Midbrain (tissue), 1 donor: Measurements from ENCODE around the gene FST.

ENCODE experiments used
- DNase-seq: peaks from one replicate; lab custom pipeline; 2025; lab: John Stamatoyannopoulos, UW

Gene FST

DNA sequence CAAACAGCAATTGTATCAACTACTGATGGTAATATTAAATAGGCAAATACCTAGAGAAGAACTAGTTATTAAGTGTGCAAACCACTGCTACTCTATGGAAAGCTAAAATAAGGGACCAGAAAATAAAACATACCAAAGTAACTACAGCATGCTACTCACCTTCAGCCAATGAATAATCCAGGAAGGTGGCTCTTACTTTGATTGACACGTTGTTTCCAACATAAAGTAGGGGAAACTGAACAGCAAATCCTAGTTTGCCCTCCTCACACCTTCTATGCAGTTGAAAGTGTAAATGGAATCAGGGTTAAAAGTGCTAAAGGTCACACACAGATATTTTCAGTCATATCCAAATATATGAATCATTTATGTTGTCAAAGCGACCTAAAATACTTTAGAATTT, 5.1 kb upstream of the FST start:
- DNase-seq, result no peak

- no peak for DNase-seq
Measured at GRCh38 chr5:53476019-53476418, 4.4 kb upstream of the FST start.

DNA sequence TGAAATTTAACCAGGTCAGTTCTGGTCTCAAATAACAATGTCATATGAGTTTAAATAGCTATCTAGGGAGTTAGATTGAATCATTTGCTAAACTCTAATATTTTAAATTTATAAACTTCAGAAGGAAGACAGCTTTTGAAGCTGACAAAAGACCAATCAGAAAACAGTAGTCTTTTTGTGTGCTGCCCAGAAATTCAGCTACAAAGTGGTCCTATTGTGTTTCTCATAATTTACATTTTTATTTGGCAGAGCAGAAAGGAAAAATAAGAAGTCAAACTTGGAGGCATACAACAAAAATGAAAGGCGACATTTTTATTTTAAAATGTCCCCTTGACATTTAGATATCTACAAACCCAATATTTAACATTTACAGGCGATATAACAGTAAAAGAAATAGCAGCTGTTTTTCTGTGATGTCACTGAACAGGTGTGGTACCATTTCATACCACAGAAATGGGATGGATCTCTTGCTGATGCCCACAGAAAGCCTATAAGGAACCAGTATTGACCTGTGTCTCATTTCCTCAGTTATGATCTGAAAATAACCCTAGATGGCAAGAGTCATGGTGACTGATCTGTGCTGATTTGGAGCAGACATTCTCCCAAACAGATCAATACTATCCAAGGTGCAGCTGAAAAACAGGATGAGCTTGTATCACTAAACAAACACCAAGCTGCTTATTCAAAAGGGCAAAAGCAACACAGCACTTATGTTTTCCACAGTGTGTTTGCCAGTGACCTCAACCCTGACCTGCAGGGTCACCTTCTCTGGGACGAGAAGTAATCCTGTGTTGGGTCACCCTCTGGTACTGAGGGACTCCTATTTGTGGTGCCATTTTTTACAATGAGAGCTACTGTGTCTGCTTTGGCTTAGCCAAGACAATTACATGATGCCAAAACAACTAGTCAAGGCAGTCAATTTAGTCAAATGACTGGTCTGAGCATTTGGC, 3.6 kb upstream of the FST start:
- peak; percentile 38 for DNase-seq

DNA sequence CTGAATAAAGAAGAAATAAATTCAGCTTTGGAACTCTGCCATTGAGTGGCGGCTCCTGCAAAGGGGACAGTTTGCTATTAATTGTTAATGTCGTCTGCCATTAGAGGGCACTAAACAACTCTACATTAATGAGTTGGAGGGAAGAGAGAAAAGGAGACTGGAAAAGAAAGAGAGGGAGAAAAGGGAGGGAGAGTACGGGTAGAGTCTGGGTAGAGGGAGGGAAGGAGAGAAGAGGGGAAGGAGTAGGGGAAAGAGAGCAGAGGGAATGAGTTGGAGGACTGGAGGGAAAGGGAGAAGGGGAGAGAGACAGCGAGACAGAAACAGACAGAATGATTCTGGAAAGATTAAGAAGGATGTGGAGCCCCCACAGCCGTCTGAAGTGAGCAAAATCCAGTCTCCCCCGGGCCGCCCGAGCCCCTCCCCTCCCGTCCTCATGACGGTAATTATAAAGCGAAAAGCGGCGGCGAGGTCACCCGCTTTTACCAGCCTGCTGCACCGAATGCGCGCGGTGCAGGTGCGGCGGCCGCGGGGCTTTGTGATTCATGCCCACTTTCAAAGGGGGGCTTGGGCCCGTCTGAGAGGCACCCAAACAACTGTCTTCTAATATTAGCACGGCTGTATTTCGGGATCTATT, 1.9 kb upstream of the FST start:
- DNase-seq, result peak; percentile 67

- DNase-seq, result no peak
Measured at GRCh38 chr5:53479045-53479589, 1.3 kb upstream of the FST start.

GRCh38 chr5:53479590-53480415, 626 bp upstream of the FST start:
- no peak for DNase-seq

DNA sequence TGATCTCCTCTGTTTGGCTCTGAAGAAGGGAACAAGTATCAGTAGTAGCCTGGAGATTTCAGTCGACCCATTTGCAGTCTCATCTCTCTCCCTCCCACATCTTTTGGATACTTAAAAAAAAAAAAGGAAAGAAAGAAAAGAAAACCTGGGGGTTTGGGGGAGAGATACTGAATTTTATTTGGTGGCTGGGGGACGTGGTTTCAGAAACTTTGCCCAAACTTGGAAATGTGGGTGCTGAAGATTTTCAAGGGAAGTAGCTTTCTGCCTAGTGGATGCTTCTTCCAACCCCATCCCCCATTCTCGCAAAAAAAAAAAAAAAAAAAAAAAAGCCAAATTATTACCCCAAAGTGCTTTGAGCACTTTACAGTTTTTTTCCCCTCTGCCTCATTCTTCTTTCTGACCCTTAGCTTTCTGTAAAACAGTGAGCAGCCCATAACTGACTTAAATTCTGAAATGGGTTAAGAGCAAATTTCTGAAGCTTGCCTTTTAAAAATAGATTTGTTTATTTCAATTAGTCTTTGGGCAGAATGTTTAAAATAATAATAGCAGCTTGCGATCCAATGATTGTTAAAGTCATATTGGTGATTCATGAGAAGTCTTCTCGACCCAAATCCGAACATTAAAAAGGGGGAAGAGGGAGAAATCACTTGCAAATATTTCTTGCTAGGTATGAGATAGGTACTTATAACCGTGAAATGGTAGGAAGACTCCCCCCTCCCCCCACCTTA, 894 bp downstream of the FST start:
- no peak for DNase-seq

- no peak for DNase-seq
Measured at GRCh38 chr5:53481887-53482716, 1.7 kb downstream of the FST start.

GRCh38 chr5:53482717-53483638, 2.5 kb downstream of the FST start:
- no peak for DNase-seq

- DNase-seq, result no peak
Measured at GRCh38 chr5:53487436-53487835, 7.0 kb downstream of the FST start.

GRCh38 chr5:53488195-53488722, 7.8 kb downstream of the FST start:
- DNase-seq, result no peak

GRCh38 chr5:53490747-53491146, 10.3 kb downstream of the FST start:
- DNase-seq, result no peak

- no peak for DNase-seq
Measured at GRCh38 chr5:53501054-53501453, 20.6 kb downstream of the FST start.

DNA sequence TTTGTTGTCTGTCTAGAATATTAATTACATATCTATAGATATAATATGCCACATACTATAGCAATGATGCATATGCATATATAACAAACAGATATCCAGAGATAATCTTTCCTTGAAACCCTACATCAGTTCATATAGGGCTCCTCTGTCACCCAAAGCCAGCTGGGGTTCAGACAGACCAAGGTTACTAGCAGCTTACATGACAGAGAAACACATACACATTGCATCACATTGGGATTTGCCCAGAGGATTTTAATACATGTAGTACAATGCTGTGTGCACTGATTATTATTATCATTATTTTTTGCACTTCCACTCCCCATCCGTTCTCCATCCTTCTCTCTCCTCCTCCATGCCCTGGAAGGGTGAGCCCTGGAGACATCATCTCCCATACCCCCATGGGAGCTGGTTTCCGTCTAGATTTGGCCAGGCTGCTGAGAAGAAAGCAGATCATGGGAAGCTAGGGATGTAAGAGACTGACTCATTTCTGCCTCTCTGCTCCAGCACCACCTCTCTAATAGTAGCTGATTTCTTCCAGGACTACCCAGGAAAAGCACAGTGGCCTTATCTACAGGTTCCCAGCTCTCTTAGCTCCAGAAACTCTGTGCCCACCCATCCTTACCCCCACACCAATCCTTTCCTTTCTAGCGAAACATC, 23.3 kb downstream of the FST start:
- no peak for DNase-seq

DNA sequence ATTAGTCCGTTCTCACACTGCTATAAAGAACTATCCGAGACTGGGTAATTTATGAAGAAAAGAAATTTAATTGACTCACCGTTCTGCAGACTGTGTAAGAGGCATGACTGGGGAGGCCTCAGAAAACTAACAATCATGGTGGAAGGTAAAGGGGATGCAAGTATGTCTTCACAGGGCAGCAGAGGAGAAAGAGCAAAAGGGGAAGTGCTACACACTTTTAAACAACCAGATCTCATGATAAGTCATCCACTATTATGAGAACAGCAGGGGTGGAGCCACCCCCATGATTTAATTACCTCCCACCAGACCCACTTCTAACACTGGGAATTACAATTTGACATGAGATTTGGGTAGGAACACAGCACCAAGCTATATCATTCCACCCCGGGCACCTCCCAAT, 26.6 kb downstream of the FST start:
- DNase-seq, result no peak

DNA sequence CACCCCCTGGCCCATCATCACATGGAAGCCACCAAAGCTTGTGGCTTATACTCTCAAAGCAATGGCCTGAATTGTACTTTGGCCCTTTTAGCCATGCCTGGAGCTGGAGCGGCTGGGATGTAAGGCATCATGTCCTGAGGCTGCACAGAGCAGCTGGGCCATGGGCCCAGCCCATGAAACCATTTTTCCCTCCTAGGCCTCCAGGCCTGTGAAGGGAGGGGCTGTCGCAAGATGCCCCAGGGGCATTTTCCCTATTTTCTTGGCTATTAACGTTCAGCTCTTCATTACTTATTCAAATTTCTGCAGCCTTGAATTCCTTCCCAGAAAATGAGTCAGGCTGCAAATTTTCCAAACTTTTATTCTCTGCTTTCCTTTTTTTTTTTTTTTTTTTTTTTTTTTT, 27.7 kb downstream of the FST start:
- DNase-seq, result no peak

GRCh38 chr5:53512539-53512938, 32.1 kb downstream of the FST start:
- DNase-seq, result no peak

DNA sequence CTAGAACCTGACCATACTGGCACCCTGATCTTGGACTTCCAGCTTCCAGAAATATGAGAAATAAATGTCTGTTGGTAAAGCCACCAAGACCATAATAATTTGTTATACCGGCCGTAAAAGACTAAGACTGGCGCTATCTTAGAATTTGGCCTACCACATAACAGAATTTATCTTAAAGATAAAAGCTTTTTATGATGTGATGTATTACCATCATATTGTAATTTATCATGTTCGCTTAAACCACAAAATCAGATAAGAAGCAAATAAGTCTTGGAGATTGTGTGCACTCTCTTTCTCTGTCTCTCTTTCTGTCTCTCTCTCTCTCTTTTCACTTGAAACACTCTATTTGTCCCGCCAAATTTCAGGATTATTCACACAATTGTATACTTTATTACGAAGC, 35.6 kb downstream of the FST start:
- DNase-seq, result no peak

GRCh38 chr5:53520813-53521212, 40.4 kb downstream of the FST start:
- no peak for DNase-seq
